Hippocampal formation (tissue), 2 donors: ENCODE measurements around the gene CDYL2.
"Not testable (repeated sequence)": the region's sequence is repeated elsewhere in the genome, so short reads cannot be mapped to it uniquely, and the experiment has no call there.

Experiments
- DNase-seq, 2 donors: peaks; one replicate each; lab custom pipeline; 2025; lab: John Stamatoyannopoulos, UW

Gene CDYL2

GRCh38 chr16:80670170-80670865 is 134.1 kb downstream of the CDYL2 start:
- no peak for DNase-seq

GRCh38 chr16:80669673-80670072 is 134.7 kb downstream of the CDYL2 start:
- no peak for DNase-seq

- no peak for DNase-seq
These were observed 136.5 kb downstream of the CDYL2 start for GRCh38 chr16:80667925-80668324.

GRCh38 chr16:80667251-80667560 is 137.2 kb downstream of the CDYL2 start:
- no peak for DNase-seq

- no peak for DNase-seq
These were observed 137.8 kb downstream of the CDYL2 start for GRCh38 chr16:80666378-80667250.

GRCh38 chr16:80665356-80665755 is 139.0 kb downstream of the CDYL2 start:
- DNase-seq: no peak

- no peak for DNase-seq
These were observed 139.6 kb downstream of the CDYL2 start for GRCh38 chr16:80664786-80665185.

GRCh38 chr16:80664226-80664625 is 140.2 kb downstream of the CDYL2 start:
- no peak for DNase-seq

GRCh38 chr16:80663078-80663477 is 141.3 kb downstream of the CDYL2 start:
- no peak for DNase-seq

GRCh38 chr16:80659865-80660264 is 144.5 kb downstream of the CDYL2 start:
- DNase-seq: no peak

- no peak for DNase-seq
These were observed 147.7 kb downstream of the CDYL2 start for GRCh38 chr16:80656711-80657150.

GRCh38 chr16:80656161-80656560 is 148.2 kb downstream of the CDYL2 start:
- DNase-seq: no peak

- no peak for DNase-seq
These were observed 148.6 kb downstream of the CDYL2 start for GRCh38 chr16:80655751-80656150.

GRCh38 chr16:80654094-80654862 is 150.1 kb downstream of the CDYL2 start:
- DNase-seq: no peak

- DNase-seq: no peak
These were observed 152.0 kb downstream of the CDYL2 start for GRCh38 chr16:80652441-80652840.

- DNase-seq: not testable (repeated sequence)
These were observed 154.1 kb downstream of the CDYL2 start for GRCh38 chr16:80650281-80650680.

GRCh38 chr16:80640316-80640715 is 164.1 kb downstream of the CDYL2 start:
- no peak for DNase-seq

- no peak for DNase-seq
These were observed 164.8 kb downstream of the CDYL2 start for GRCh38 chr16:80639636-80640035.

GRCh38 chr16:80637621-80638020 is 166.8 kb downstream of the CDYL2 start:
- DNase-seq: no peak

- DNase-seq: no peak
These were observed 172.8 kb downstream of the CDYL2 start for GRCh38 chr16:80631581-80631980.

- DNase-seq: no peak
These were observed 176.1 kb downstream of the CDYL2 start for GRCh38 chr16:80628254-80628653.

- DNase-seq: no peak
These were observed 177.3 kb downstream of the CDYL2 start for GRCh38 chr16:80627108-80627507.

- DNase-seq: no peak
These were observed 181.0 kb downstream of the CDYL2 start for GRCh38 chr16:80623376-80623775.
